Omental fat pad (tissue), 4 donors: ENCODE data around the gene CYP4F22. TPM values are rescaled to one million over a fixed set of nuclear protein-coding genes. Genes with fewer than 3 reads are reported as not detected.

ENCODE experiments used
- ATAC-seq: fragments of 150-250 bp; one replicate; pipeline ENCODE4 v1.9.1; 2016; ENCODE audit warnings: mild to moderate bottlenecking, moderate library complexity; ENCODE audit not compliant: low FRiP score
- DNase-seq: peaks from one replicate; pipeline ENCODE4 v3.0.0-alpha.2; 2019; ENCODE audit warnings: low spot score
- total RNA-seq, 4 donors: library from RNA; depleted of rRNA; stranded (reverse); fragments of >200 nt; gene quantifications; one replicate each; pipeline ENCODE4 v1.1.0, GENCODE V29; 2016
- TF ChIP-seq, protein P1 (sequence below), 3 donors: fragments of 450-650 bp; IDR thresholded peaks; one replicate each; pipeline ENCODE4 v1.5.1; 2016 to 2017; ENCODE audit warnings: antibody characterized with exemption in 3 of 3, mild to moderate bottlenecking in 3 of 3, moderate library complexity in 2 of 3

Gene CYP4F22
- total RNA-seq, 4 donors from 2014 or later, result 0.36 to 1.3 TPM; not detected in 2

DNA sequence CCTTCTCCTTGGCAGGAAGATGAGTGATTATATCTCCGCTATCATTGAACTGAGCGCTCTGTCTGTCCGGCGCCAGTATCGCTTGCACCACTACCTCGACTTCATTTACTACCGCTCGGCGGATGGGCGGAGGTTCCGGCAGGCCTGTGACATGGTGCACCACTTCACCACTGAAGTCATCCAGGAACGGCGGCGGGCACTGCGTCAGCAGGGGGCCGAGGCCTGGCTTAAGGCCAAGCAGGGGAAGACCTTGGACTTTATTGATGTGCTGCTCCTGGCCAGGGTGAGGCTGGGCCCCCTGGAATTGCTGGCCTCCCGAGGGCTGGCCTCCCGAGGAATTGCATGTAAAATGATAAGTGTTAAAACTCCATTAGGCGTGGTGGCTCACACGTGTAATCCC, 32.1 kb downstream of the CYP4F22 start:
- ATAC-seq (no peak), DNase-seq (no peak)
- TF ChIP-seq, protein P1, sequence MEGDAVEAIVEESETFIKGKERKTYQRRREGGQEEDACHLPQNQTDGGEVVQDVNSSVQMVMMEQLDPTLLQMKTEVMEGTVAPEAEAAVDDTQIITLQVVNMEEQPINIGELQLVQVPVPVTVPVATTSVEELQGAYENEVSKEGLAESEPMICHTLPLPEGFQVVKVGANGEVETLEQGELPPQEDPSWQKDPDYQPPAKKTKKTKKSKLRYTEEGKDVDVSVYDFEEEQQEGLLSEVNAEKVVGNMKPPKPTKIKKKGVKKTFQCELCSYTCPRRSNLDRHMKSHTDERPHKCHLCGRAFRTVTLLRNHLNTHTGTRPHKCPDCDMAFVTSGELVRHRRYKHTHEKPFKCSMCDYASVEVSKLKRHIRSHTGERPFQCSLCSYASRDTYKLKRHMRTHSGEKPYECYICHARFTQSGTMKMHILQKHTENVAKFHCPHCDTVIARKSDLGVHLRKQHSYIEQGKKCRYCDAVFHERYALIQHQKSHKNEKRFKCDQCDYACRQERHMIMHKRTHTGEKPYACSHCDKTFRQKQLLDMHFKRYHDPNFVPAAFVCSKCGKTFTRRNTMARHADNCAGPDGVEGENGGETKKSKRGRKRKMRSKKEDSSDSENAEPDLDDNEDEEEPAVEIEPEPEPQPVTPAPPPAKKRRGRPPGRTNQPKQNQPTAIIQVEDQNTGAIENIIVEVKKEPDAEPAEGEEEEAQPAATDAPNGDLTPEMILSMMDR (IDR thresholded peaks at IDR 0.05), result no peak

DNA sequence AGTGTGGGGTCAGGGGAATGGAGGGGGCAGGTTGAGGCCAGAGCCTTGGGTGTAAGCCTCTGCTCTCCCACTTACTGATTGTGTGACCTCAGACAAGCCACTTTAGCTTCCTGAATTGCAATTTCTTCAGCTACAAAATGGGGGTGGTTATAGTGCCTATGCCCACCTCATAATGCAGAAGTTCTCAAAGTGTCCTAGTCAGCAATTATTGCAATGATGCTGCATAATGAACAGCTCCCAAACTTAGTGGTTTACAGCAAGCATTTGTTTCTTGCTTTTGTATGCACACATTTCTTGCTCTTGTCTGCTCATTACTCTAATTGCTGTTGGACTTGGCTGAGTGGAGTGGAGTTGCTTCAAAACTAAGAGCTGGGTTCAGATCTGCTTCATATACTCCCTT, 36.0 kb downstream of the CYP4F22 start:
- ATAC-seq (no peak), DNase-seq (no peak)
- TF ChIP-seq, protein P1 (IDR thresholded peaks at IDR 0.05), result no peak

DNA sequence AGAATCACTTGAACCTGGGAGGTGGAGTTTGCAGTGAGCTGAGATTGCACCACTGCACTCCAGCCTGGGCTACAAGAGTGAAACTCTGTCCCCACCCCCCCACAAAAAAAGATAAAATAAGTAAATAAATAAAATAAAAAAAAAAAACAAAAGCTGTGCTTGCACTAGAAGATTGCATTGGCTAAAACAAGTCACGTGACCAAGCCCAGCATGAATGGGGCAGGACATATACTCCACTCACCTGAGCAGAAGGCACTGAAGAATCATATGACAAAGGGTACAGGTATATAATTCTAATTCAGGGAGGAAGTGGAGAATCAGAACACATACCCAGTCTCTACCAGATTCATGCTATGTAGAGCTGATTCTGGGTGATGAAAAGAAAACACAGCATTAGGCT, 36.6 kb downstream of the CYP4F22 start:
- ATAC-seq (no peak), DNase-seq (no peak)

DNA sequence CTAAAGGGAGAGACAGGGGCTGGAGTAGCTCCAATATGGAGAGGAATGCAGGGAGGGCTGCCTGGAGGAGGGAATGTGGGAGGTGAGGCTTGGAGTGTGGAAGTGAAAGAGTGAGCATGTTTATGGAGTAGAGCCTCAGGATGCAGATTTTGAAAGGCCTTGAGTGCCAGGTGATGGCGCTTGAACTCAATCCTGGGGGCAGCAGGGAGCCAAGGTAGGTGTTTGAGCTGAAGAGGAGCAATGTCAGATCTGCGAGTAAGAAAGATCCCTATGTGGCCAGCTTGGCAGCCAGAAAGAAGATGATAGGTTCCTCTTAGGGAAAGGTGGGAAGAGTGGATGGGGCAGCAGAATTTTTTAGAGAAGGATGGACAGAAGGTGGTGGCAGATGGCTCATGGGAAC, 40.3 kb downstream of the CYP4F22 start:
- ATAC-seq (no peak), DNase-seq (no peak)
- TF ChIP-seq, protein P1 (IDR thresholded peaks at IDR 0.05), result no peak

More for the DNA sequence above, 36.6 kb downstream of the CYP4F22 start:
- TF ChIP-seq, protein P1 (IDR thresholded peaks at IDR 0.05), result no peak

DNA sequence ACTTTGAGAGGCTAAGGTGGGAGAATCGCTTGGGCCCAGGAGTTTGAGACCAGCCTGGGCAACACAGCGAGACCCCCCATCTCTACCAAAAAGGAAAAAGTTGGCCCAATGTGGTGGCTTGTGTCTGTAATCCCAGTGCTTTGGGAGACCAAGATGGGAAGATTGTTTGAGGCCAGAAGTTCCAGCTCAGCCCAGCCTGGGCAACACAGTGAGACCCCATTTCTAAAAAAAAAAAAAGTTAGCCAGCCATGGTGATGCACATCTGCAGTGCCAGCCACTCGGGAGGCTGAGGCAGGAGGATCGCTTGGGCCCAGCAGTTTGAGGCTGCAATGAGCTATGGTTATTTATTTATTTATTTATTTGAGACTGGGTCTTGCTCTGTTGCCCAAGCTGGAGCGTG, 41.3 kb downstream of the CYP4F22 start:
- ATAC-seq, result no peak
- DNase-seq, result no peak
- TF ChIP-seq, protein P1 (IDR thresholded peaks at IDR 0.05), result no peak

DNA sequence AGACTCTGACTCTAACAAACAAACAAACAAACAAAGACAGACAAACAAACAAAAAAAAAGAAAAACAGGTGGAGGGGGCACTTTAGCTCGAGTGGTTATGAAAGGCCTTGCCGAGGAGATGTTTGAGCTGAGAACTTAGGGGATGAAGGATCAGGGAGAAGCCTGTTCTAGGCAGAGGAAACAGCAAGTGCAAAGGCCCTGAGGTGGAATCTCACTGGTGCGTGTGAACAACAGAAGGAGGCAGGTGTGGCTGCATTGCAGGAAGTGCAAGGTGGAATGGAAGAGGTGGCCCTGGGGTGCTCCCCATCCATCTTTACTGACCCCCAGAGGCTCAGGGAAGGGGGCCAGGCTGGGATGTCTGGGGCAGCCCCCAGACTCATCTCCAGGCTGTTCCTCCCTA, 41.9 kb downstream of the CYP4F22 start:
- TF ChIP-seq, protein P1 (IDR thresholded peaks at IDR 0.05), result no peak
- DNase-seq, result no peak

DNA sequence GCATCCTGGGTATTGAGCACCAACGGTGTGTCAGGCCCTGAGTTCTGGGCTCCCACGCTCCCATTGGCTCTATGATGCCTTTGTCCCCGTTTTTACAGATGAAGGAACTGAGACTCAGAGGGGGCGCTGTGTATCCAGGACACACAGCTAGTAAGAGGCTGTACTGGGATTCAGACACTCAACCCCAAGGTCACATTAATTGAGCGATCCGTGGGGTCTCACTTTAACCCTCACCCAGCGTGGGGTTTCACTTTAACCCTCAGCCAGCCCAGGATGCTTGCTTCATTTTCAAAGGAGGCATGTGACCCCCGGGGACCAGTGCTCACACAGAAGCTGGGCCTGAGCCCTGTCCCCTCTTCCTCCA, 42.6 kb downstream of the CYP4F22 start:
- DNase-seq (no peak), ATAC-seq (no peak)
- TF ChIP-seq, protein P1 (IDR thresholded peaks at IDR 0.05), result no peak

More for the DNA sequence above, 41.9 kb downstream of the CYP4F22 start:
- ATAC-seq, result no peak
